CD8-positive, alpha-beta memory T cell (primary cell): Measurements from ENCODE around the gene GLCCI1. TPM values are rescaled to one million over a fixed set of nuclear protein-coding genes. Genes with fewer than 3 reads are reported as not detected.
"Not testable (repeated sequence)": the region's sequence is repeated elsewhere in the genome, so short reads cannot be mapped to it uniquely, and the experiment has no call there.

Experiments used
- CTCF ChIA-PET: fragments of 350-600 bp; sonication (Branson Sonifier 250); formaldehyde crosslinking; loops from one replicate; lab custom pipeline; 2021; ENCODE audit warnings: antibody characterized with exemption; lab: Charles Lee
- POLR2A ChIA-PET: fragments of 350-600 bp; sonication (Branson Sonifier 250); formaldehyde crosslinking; loops from one replicate; lab custom pipeline; 2021; ENCODE audit warnings: antibody characterized with exemption; lab: Charles Lee
- DNase-seq, 5 donors: peaks; one replicate each; pipeline versions ENCODE4 v3.0.0 to v3.0.0-alpha.2; 2020 to 2022; ENCODE audit warnings: mixed read lengths in 1 of 5
- H3K27ac ChIP-seq: one replicate; pipeline ENCODE4 v1.7.0; 2013; ENCODE audit warnings: low read depth, mild to moderate bottlenecking, low read length, moderate library complexity
- H3K27me3 ChIP-seq: 2 replicates; pipeline ENCODE4 v1.7.0; 2013; ENCODE audit warnings: low read length, mild to moderate bottlenecking; ENCODE audit not compliant: insufficient read depth, poor library complexity, severe bottlenecking
- H3K36me3 ChIP-seq: 2 replicates; pipeline ENCODE4 v1.7.0; 2013; ENCODE audit warnings: mild to moderate bottlenecking, low read length, moderate library complexity; ENCODE audit not compliant: insufficient read depth
- H3K4me1 ChIP-seq: 2 replicates; pipeline ENCODE4 v1.7.0; 2013; ENCODE audit warnings: mild to moderate bottlenecking, low read length, moderate library complexity; ENCODE audit not compliant: insufficient read depth
- H3K4me3 ChIP-seq: 2 replicates; pipeline ENCODE4 v1.7.0; 2013; ENCODE audit warnings: mild to moderate bottlenecking, low read length
- H3K9me3 ChIP-seq: 2 replicates; pipeline ENCODE4 v1.7.0; 2013; ENCODE audit warnings: mild to moderate bottlenecking, low read length
- H3K27ac Mint-ChIP-seq, 8 donors: one replicate each; pipeline ENCODE4 v1.8.0; 2020 to 2021; ENCODE audit warnings: mixed read lengths in 8 of 8, mild to moderate bottlenecking in 6 of 8, inconsistent platforms in 3 of 8, moderate library complexity in 3 of 8
- H3K27me3 Mint-ChIP-seq, 2 donors: one replicate each; pipeline ENCODE4 v1.8.0; 2020 to 2021; ENCODE audit warnings: mixed read lengths in 2 of 2, mild to moderate bottlenecking in 1 of 2, moderate library complexity in 1 of 2
- H3K36me3 Mint-ChIP-seq, 3 donors: one replicate each; pipeline ENCODE4 v1.8.0; 2020 to 2021; ENCODE audit warnings: mixed read lengths in 3 of 3, inconsistent platforms in 1 of 3, mild to moderate bottlenecking in 1 of 3
- H3K4me1 Mint-ChIP-seq, 3 donors: one replicate each; pipeline ENCODE4 v1.8.0; 2020 to 2021; ENCODE audit warnings: mixed read lengths in 3 of 3, inconsistent platforms in 1 of 3, mild to moderate bottlenecking in 1 of 3
- H3K4me3 Mint-ChIP-seq, 7 donors: one replicate each; pipeline ENCODE4 v1.8.0; 2020 to 2021; ENCODE audit warnings: mixed read lengths in 7 of 7, mild to moderate bottlenecking in 6 of 7, moderate library complexity in 4 of 7, inconsistent platforms in 2 of 7
- H3K9me3 Mint-ChIP-seq, 5 donors: one replicate each; pipeline ENCODE4 v1.8.0; 2020 to 2022; ENCODE audit warnings: mixed read lengths in 5 of 5, mild to moderate bottlenecking in 3 of 5, moderate library complexity in 2 of 5, inconsistent platforms in 1 of 5
- polyA plus RNA-seq: library from polyadenylated mRNA; unstranded; fragments of 300-500 nt; fragmentation: Illumina TruSeq; gene quantifications from one replicate; pipeline ENCODE4 v1.2.3, GENCODE V29; 2021
- total RNA-seq, 2 experiments: library from RNA; stranded (reverse); gene quantifications; one replicate each; pipeline ENCODE4 v1.2.3, GENCODE V29; 2021

GLCCI1 gene
- total and polyA plus RNA-seq, 3 experiments from 2014 or later = 9.5 to 29.1 (median 12.9) TPM

- H3K27ac ChIP-seq = no peak overlapping the region
- H3K4me1 Mint-ChIP-seq = peaks cover 3 to 16% (median 5%) of the 10 kb centered on the region in 3 donors
- peaks cover 11% of the 10 kb centered on the region for H3K36me3 ChIP-seq
- H3K9me3 Mint-ChIP-seq = no peaks in the 10 kb centered on the region
- ChIA-PET CTCF (interaction anchor here (1.0 kb wide), 1 partner anchor 105 kb away, joined by 4 read pairs; no protein-coding TSS in a partner anchor), POLR2A (no interaction called here)
- H3K36me3 Mint-ChIP-seq = peaks cover 21 to 58% (median 24%) of the 10 kb centered on the region in 3 donors
- H3K4me1 ChIP-seq = no peaks in the 10 kb centered on the region
- no peaks in the 10 kb centered on the region for H3K9me3 ChIP-seq
- H3K27me3 ChIP-seq = no peaks in the 10 kb centered on the region
- no peak overlapping the region for H3K4me3 Mint-ChIP-seq
- no peaks in the 10 kb centered on the region for H3K27me3 Mint-ChIP-seq
- H3K4me3 ChIP-seq = no peak overlapping the region
- peak overlapping the region in 2 of 8 donors; percentile 11 to 57 for H3K27ac Mint-ChIP-seq
- no peak for DNase-seq
Observed at GRCh38 chr7:8084836-8085235, 116.2 kb downstream of the GLCCI1 start.

GRCh38 chr7:8085420-8085819, 116.8 kb downstream of the GLCCI1 start:
- no peaks in the 10 kb centered on the region for H3K27me3 ChIP-seq
- Mint-ChIP-seq H3K27me3 (no peaks in the 10 kb centered on the region), H3K4me1 (peaks cover 2 to 16% (median 5%) of the 10 kb centered on the region in 3 donors), H3K9me3 (no peaks in the 10 kb centered on the region), H3K27ac (peak overlapping the region in 1 of 8 donors; percentile 57), H3K4me3 (no peak overlapping the region), H3K36me3 (peaks cover 24 to 59% (median 25%) of the 10 kb centered on the region in 3 donors)
- H3K4me3 ChIP-seq = no peak overlapping the region
- POLR2A ChIA-PET = no interaction called here
- CTCF ChIA-PET = interaction anchor here (1.0 to 1.6 kb wide), 3 partner anchors 11 to 105 kb away, joined by 3 to 5 read pairs (median 4); no protein-coding TSS in a partner anchor
- peaks cover 11% of the 10 kb centered on the region for H3K36me3 ChIP-seq
- no peaks in the 10 kb centered on the region for H3K9me3 ChIP-seq
- H3K4me1 ChIP-seq = no peaks in the 10 kb centered on the region
- DNase-seq = no peak
- H3K27ac ChIP-seq = no peak overlapping the region

GRCh38 chr7:8086239-8086638, 117.6 kb downstream of the GLCCI1 start:
- Histone ChIP-seq H3K9me3 (no peaks in the 10 kb centered on the region), H3K27ac (no peak overlapping the region), H3K27me3 (no peaks in the 10 kb centered on the region), H3K4me3 (no peak overlapping the region), H3K36me3 (peaks cover 11% of the 10 kb centered on the region), H3K4me1 (no peaks in the 10 kb centered on the region)
- no peak for DNase-seq
- Mint-ChIP-seq H3K4me1 (peaks cover 2 to 16% (median 5%) of the 10 kb centered on the region in 3 donors), H3K27me3 (no peaks in the 10 kb centered on the region), H3K27ac (peak overlapping the region in 2 of 8 donors; percentile 18 to 44), H3K4me3 (no peak overlapping the region), H3K9me3 (no peaks in the 10 kb centered on the region), H3K36me3 (peaks cover 24 to 61% (median 25%) of the 10 kb centered on the region in 3 donors)
- ChIA-PET CTCF (interaction anchor here (1.1 to 1.6 kb wide), 3 partner anchors 10 to 39 kb away, joined by 3 to 5 read pairs (median 3); no protein-coding TSS in a partner anchor), POLR2A (no interaction called here)

- H3K4me1 Mint-ChIP-seq = peaks cover 2 to 10% (median 5%) of the 10 kb centered on the region in 3 donors
- DNase-seq = no peak
- H3K9me3 Mint-ChIP-seq = no peaks in the 10 kb centered on the region
- peak overlapping the region in 1 of 8 donors; percentile 9 for H3K27ac Mint-ChIP-seq
- peaks cover 30 to 57% (median 33%) of the 10 kb centered on the region in 3 donors for H3K36me3 Mint-ChIP-seq
- ChIA-PET POLR2A (no interaction called here), CTCF (no interaction called here)
- H3K4me3 Mint-ChIP-seq = no peak overlapping the region
- Histone ChIP-seq H3K4me3 (no peak overlapping the region), H3K9me3 (no peaks in the 10 kb centered on the region), H3K4me1 (no peaks in the 10 kb centered on the region), H3K27me3 (no peaks in the 10 kb centered on the region), H3K27ac (no peak overlapping the region), H3K36me3 (peaks cover 11% of the 10 kb centered on the region)
- H3K27me3 Mint-ChIP-seq = no peaks in the 10 kb centered on the region
Observed at GRCh38 chr7:8089036-8089780, 120.6 kb downstream of the GLCCI1 start.

GRCh38 chr7:8092140-8092539, 123.5 kb downstream of the GLCCI1 start:
- Histone ChIP-seq H3K4me3 (no peak overlapping the region), H3K27me3 (no peaks in the 10 kb centered on the region), H3K27ac (no peak overlapping the region), H3K4me1 (no peaks in the 10 kb centered on the region), H3K36me3 (no peaks in the 10 kb centered on the region), H3K9me3 (no peaks in the 10 kb centered on the region)
- Mint-ChIP-seq H3K4me1 (peaks cover 0 to 4% (median 2%) of the 10 kb centered on the region in 3 donors), H3K27me3 (no peaks in the 10 kb centered on the region), H3K9me3 (peaks cover 0 to under 1% (median 0%) of the 10 kb centered on the region in 5 donors), H3K27ac (no peak overlapping the region), H3K4me3 (no peak overlapping the region), H3K36me3 (peaks cover 14 to 33% (median 33%) of the 10 kb centered on the region in 3 donors)
- CTCF ChIA-PET = no interaction called here
- POLR2A ChIA-PET = interaction anchor here (1.0 kb wide), 1 partner anchor 51 kb away, joined by 3 read pairs; no protein-coding TSS in a partner anchor
- DNase-seq = no peak

GRCh38 chr7:8094164-8095140, 125.9 kb downstream of the GLCCI1 start:
- H3K27me3 ChIP-seq = no peaks in the 10 kb centered on the region
- H3K4me1 Mint-ChIP-seq = peaks cover 0 to 4% (median 0%) of the 10 kb centered on the region in 3 donors
- H3K9me3 ChIP-seq = no peaks in the 10 kb centered on the region
- POLR2A ChIA-PET = no interaction called here
- H3K27ac Mint-ChIP-seq = no peak overlapping the region
- peaks cover 0 to 15% (median 3%) of the 10 kb centered on the region in 5 donors for H3K9me3 Mint-ChIP-seq
- H3K4me3 ChIP-seq = no peak overlapping the region
- no peaks in the 10 kb centered on the region for H3K36me3 ChIP-seq
- no peaks in the 10 kb centered on the region for H3K4me1 ChIP-seq
- H3K36me3 Mint-ChIP-seq = peaks cover 11 to 45% (median 17%) of the 10 kb centered on the region in 3 donors
- no peak overlapping the region for H3K27ac ChIP-seq
- no peak for DNase-seq
- CTCF ChIA-PET = no interaction called here
- H3K27me3 Mint-ChIP-seq = no peaks in the 10 kb centered on the region
- no peak overlapping the region for H3K4me3 Mint-ChIP-seq

- H3K9me3 ChIP-seq, POLR2A ChIA-PET, DNase-seq, H3K36me3 ChIP-seq, H3K27me3 ChIP-seq, H3K27me3 Mint-ChIP-seq, CTCF ChIA-PET, H3K4me3 Mint-ChIP-seq, H3K4me3 ChIP-seq, H3K27ac Mint-ChIP-seq, H3K27ac ChIP-seq: not testable (repeated sequence)
- H3K4me1 Mint-ChIP-seq = peaks cover 22 to 33% (median 27%) of the 10 kb centered on the region in 3 donors
- H3K4me1 ChIP-seq = peaks cover 12% of the 10 kb centered on the region
- H3K36me3 Mint-ChIP-seq = peaks cover 0 to 44% (median 0%) of the 10 kb centered on the region in 3 donors
- peaks cover 9 to 33% (median 19%) of the 10 kb centered on the region in 5 donors for H3K9me3 Mint-ChIP-seq
Observed at GRCh38 chr7:8101292-8101691, 132.7 kb downstream of the GLCCI1 start.
